ENCODE measurements around the gene ZNF219.
A peak's percentile ranks its signal among the peaks of the same experiment; 100 is the strongest.

ZNF219 gene

GRCh38 chr14:21058903-21059302 lies 39.6 kb downstream of the ZNF219 start:
- Mint-ChIP-seq H3K4me1 (peaks cover 70% of the 10 kb centered on the region), H3K27me3 (ENCODE audit: low read depth, poor library complexity) (peaks cover 10% of the 10 kb centered on the region), H3K36me3 (ENCODE audit: low read depth) (no peaks in the 10 kb centered on the region), H3K27ac (peak overlapping the region; percentile 71), H3K4me3 (no peak overlapping the region), H3K9me3 (no peaks in the 10 kb centered on the region)
- DNase-seq, result no peak
- TF ChIP-seq CTCF (IDR thresholded peaks at IDR 0.05), result no peak

GRCh38 chr14:21057803-21058675 lies 40.4 kb downstream of the ZNF219 start, which contains the start of gene RNASE8:
TSS of gene RNASE8 (plus strand) at chr14:21057822. CDS start at chr14:21057893, 71 bp downstream.
- Mint-ChIP-seq H3K27ac (peak within 1 kb of the TSS; percentile 52), H3K27me3 (ENCODE audit: low read depth, poor library complexity) (peaks cover 10% of the 10 kb centered on the region), H3K4me1 (peaks cover 65% of the 10 kb centered on the region), H3K36me3 (ENCODE audit: low read depth) (no peaks in the 10 kb centered on the region), H3K4me3 (no peak within 1 kb of the TSS), H3K9me3 (no peaks in the 10 kb centered on the region)
- TF ChIP-seq CTCF (IDR thresholded peaks at IDR 0.05), result no peak
- DNase-seq, result no peak

GRCh38 chr14:21056520-21057163 lies 41.8 kb downstream of the ZNF219 start:
- H3K27ac Mint-ChIP-seq, result no peak overlapping the region
- no peak overlapping the region for H3K4me3 Mint-ChIP-seq
- no peak for TF ChIP-seq CTCF (IDR thresholded peaks at IDR 0.05)
- no peaks in the 10 kb centered on the region for H3K9me3 Mint-ChIP-seq
- H3K36me3 Mint-ChIP-seq (ENCODE audit: low read depth), result no peaks in the 10 kb centered on the region
- DNase-seq, result no peak
- peaks cover 53% of the 10 kb centered on the region for H3K4me1 Mint-ChIP-seq
- H3K27me3 Mint-ChIP-seq (ENCODE audit: low read depth, poor library complexity), result peaks cover 15% of the 10 kb centered on the region

GRCh38 chr14:21055432-21056117 lies 42.9 kb downstream of the ZNF219 start:
- no peaks in the 10 kb centered on the region for H3K9me3 Mint-ChIP-seq
- peaks cover 43% of the 10 kb centered on the region for H3K4me1 Mint-ChIP-seq
- H3K27ac Mint-ChIP-seq, result peak overlapping the region; percentile 94
- no peak overlapping the region for H3K4me3 Mint-ChIP-seq
- peaks cover 15% of the 10 kb centered on the region for H3K27me3 Mint-ChIP-seq (ENCODE audit: low read depth, poor library complexity)
- DNase-seq, result no peak
- H3K36me3 Mint-ChIP-seq (ENCODE audit: low read depth), result no peaks in the 10 kb centered on the region
- TF ChIP-seq CTCF (IDR thresholded peaks at IDR 0.05), result no peak

- no peak overlapping the region for H3K4me3 Mint-ChIP-seq
- peak overlapping the region; percentile 40 for H3K27ac Mint-ChIP-seq
These were observed 43.7 kb downstream of the ZNF219 start for GRCh38 chr14:21054768-21055145.

More at GRCh38 chr14:21054768-21055145, 43.7 kb downstream of the ZNF219 start:
- peaks cover 9% of the 10 kb centered on the region for H3K27me3 Mint-ChIP-seq (ENCODE audit: low read depth, poor library complexity)
- H3K36me3 Mint-ChIP-seq (ENCODE audit: low read depth), result no peaks in the 10 kb centered on the region
- DNase-seq, result no peak
- H3K9me3 Mint-ChIP-seq, result no peaks in the 10 kb centered on the region
- no peak for TF ChIP-seq CTCF (IDR thresholded peaks at IDR 0.05)
- peaks cover 35% of the 10 kb centered on the region for H3K4me1 Mint-ChIP-seq
